ENCODE data around the gene GPER1.

GRCh38 chr7:1109581-1110310 is 21.8 kb downstream of the GPER1 start:
- no peak for TF ChIP-seq CTCF (IDR thresholded peaks at IDR 0.05)
- no peak for TF ChIP-seq POLR2AphosphoS5 (IDR thresholded peaks at IDR 0.05)
